NCI-H82 (cell line): ENCODE measurements around the gene N4BP3.
"Not testable (repeated sequence)": the region's sequence is repeated elsewhere in the genome, so short reads cannot be mapped to it uniquely, and the experiment has no call there.

Source experiments
- DNase-seq: peaks from one replicate; lab custom pipeline; 2025; lab: John Stamatoyannopoulos, UW

The N4BP3 gene

GRCh38 chr5:178113141-178113787, at the start of gene N4BP3:
N4BP3 (plus strand) TSS chr5:178113532; CDS start chr5:178119584, 6,052 bp downstream.
- DNase-seq = peak; percentile 84

DNA sequence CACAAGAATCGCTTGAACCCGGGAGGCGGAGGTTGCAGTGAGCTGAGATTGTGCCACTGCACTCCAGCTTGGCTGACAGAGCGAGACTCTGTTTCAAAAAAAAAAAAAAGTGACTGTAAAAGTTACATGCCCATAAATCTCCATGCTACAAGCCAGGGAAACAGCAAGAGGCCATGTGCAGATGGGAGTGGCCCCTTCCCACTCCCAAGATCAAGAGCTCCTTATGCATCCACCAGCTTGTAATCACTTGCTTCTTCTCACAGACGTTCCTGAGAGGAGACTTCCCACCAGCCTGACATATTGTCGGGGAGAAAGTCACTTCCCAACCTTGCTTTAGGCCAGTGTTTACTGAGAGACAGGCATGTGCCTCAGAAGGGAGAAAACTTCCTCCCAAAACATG, 45.6 kb upstream of the N4BP3 start:
- DNase-seq = no peak

DNA sequence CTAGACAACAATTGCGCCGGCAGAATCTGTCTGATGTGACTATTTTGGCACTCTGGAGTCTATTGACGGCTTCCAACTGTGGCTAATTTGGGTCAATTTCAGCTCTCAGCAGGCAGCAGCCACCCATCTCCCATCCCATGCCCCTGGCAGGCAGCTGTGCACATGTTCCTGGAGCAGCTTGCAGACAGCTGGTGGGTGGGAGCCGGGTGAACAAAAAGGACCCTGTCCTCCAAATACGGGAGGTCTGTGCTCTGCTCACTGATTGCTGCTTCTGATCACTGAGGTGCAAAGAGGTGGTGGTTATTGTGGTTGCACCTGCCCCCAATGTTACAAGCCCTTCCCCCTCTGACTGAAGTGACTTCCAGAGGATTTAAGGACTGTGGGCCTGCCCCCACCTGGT, 45.0 kb upstream of the N4BP3 start:
- no peak for DNase-seq

GRCh38 chr5:178069909-178070308, 43.4 kb upstream of the N4BP3 start:
- peak; percentile 69 for DNase-seq

DNA sequence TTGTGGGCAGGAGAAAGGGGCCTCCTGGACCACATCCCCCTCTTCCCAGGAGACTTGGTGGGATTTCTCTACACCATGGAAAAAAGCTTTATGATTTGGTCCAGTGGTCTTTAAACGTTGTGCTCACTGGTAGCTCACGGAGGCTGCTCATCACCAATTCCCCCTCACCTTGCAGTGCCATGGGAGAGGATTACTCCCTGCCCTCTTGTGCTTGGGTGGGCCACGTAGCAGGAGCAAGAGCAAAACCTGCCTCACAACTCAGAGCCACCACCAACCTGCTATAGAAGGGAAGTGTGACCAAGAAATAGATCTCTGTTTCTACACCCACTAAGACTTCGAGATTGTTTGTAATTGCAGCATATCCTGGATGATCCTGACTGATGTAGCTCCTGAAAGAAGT, 42.2 kb upstream of the N4BP3 start:
- no peak for DNase-seq

DNA sequence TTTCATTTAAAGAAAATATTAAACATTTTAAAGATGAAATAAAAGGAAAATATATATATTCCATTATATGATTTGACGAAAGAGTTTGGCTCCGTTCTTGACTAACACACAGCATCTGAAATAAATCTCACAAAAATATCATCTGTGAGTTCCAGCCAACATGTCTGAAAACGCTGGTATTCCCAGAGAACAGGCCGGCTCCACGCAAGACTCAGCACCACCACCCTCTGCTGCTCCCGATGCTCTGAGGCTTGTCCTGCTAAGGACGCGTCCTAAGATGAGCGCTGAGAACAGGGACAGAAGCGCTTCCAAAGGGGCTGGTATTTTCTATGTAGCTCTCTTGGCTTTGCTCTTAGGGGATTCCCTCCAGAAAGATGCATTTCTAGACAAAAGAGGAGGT, 40.6 kb upstream of the N4BP3 start:
- DNase-seq = no peak

DNA sequence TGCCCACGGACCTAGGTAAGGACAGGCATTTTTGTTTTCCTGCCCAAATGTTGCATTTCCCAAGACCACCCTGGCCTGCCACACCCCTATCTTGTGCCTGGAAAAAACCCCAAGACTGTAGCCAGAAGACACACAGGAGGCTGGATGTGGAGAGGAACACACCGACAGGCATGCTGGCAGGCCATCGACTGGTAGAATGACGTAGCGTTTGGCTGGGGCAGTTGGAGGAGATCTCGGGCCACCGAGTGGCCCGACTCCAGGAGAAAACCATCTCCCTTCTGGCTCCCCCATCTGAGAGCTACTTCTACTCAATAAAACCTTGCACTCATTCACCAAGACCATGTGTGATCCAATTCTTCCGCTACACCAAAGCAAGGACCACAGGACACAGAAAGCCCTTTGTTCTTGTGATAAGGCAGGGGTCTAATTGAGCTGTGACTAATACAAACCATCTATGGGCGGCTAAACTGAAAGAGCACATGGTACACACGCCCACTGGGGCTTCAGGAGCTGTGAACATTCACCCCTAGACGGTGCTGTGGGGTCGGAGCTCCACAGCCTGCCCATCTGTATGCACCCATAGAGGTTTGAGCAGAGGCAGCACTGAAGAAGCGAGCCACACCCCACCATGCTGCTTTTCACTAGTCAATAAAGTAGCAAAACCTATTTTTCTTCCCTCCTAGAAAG, 38.9 kb upstream of the N4BP3 start:
- peak; percentile 10 for DNase-seq

DNA sequence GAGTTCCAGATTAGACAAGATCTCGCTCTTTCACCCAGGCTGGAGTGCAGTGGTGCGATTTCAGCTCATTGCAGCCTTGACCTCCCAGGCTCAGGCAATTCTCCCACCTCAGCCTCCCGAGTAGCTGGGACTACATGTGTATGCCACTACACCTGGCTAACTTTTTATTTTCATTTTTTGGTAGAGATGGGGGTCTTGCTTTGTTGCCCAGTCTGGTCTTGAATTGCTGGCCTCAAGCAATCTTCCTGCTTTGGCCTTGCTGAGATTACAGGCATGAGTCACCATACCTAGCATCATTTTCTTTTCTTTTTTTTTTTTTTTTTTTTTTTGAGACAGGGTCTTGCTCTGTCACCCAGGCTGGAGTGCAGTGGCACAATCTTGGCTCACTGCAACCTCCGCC, 36.4 kb upstream of the N4BP3 start:
- DNase-seq = not testable (repeated sequence)

DNA sequence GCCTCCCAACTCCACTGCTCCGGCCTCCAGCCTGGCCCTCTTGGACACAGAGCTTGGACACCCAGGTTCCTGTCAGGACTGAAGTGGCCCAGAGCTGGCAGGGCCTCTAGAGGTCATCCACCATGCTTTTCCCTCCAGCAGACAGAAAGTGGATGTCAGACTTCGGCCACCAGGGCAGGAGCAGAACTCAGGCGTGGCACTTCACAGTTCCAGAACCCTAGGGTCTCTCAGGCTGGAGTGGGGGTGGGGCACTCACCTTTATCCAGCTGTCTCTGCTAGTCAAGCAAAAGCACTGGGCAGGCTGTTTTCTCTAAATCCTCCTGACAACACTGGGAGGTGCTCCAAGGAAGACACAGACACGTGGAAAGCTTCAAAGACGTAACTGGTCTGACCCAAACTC, 35.6 kb upstream of the N4BP3 start:
- peak; percentile 15 for DNase-seq

- DNase-seq = no peak
These were observed 34.9 kb upstream of the N4BP3 start for GRCh38 chr5:178078197-178079010.

GRCh38 chr5:178080056-178080455, 33.3 kb upstream of the N4BP3 start:
- DNase-seq = no peak

GRCh38 chr5:178080618-178081410, 32.5 kb upstream of the N4BP3 start:
- no peak for DNase-seq

- DNase-seq = no peak
These were observed 31.6 kb upstream of the N4BP3 start for GRCh38 chr5:178081571-178082243.

DNA sequence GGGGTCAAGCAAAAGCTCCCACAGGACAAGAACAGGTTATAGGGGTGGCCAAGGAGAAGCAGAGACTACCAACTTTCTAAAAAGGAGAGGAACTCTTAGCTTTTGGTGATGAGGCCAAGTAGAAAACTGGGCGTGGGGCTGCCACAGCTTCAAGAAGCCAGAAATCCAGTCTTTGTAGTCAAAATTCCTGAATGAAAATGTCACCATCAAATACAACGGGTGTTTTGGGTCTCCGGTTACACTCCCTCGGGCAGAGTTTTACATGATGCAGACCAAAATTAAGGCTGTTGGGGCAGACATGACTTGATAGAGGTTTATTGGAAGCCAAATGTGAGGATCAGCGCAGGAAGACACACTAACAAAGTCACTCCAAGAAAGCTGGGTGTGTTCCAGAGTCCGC, 29.4 kb upstream of the N4BP3 start:
- DNase-seq = no peak

DNA sequence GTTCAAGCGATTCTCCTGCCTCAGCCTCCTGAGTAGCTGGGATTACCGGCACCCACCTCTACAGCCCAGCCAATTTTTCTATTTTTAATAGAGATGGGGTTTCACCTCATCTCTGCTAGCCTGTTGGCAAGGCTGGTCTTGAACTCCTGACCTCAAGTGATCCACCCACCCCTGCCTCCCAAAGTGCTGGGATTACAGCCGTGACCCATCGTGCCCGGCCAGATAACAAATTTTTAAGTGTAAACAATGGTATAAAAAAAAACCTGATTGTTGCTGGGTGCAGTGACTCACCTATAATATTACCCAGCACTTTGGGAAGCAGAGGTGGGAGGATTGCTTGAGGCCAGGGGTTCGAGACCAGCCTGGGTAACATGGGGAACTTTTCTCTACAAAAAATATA, 28.0 kb upstream of the N4BP3 start:
- no peak for DNase-seq

DNA sequence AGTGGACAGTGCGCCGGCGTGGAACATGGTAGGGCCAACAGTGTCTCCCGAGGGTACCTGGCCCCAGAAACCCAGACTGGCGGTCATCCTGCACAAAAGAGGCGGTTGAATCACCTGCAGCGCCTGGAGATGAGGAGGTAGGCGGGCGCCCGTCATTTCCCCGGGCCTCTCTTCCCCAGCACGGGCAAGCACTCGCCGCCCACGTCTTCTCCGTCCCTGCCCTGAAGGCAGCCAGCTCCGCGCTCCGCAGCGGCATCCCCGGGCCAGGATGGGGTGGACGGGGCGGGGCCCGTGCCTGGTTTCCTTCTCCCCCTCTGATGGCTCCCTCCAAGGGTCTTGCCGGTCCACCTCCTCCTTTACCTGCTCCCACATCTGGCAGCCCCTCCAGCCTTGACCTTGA, 27.1 kb upstream of the N4BP3 start:
- DNase-seq = no peak

- DNase-seq = not testable (repeated sequence)
These were observed 26.1 kb upstream of the N4BP3 start for GRCh38 chr5:178087199-178087598.

GRCh38 chr5:178090856-178091255, 22.5 kb upstream of the N4BP3 start:
- DNase-seq = no peak

- DNase-seq = no peak
These were observed 20.2 kb upstream of the N4BP3 start for GRCh38 chr5:178093134-178093533.

DNA sequence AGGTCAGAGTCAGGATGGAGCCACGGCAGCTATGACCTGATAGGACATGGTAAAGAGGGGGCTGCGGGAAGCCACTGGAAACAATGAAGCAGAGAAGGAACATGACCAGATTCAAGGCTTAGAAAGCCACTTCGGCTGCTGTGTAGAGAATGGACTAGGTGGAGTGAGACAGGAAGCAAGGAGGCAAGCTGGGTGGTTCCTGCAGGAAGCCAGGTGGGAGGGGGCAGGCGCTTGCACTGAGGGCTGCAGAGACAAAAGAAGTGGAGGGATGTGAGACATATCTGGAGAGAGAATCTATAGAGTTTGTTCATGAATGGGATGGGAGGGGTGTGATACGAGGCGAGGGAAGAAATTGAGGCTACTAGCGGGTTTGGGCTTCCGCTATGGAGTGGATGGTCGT, 19.0 kb upstream of the N4BP3 start:
- no peak for DNase-seq

- DNase-seq = no peak
These were observed 14.6 kb upstream of the N4BP3 start for GRCh38 chr5:178098685-178099084.

- DNase-seq = no peak
These were observed 9.7 kb upstream of the N4BP3 start for GRCh38 chr5:178103612-178104011.
